ENCODE measurements around the gene WDR48. TPM values are rescaled to one million over a fixed set of nuclear protein-coding genes. Genes with fewer than 3 reads are reported as not detected.

Gene WDR48
- total RNA-seq, 1 donor from 2014 or later: 38.5 TPM

DNA sequence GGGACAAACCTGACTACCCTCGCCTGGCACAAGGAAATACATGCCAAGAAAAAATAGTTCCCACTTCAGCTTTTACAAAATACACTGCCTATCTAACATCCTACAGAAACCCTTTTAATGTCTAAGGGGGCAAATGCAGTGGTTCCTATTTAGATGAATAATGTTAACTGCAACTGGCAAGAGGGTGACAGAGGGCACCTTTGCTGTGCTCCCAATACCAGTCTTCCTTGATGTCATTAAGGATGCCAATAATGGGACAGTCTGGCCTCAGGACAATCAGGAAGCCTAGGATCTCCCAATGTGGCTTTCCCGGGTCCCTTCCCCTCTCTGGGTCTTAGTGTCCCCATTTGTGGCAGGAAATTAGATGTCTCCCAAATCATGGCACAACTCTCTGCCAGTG, 87.6 kb downstream of the WDR48 start:
- Histone ChIP-seq H3K9ac (ENCODE audit: low read length) (no peak overlapping the region), H3K9me3 (ENCODE audit: insufficient read depth, low read depth, low read length) (no peaks in the 10 kb centered on the region), H3K4me1 (ENCODE audit: insufficient read depth, low read length) (peaks cover 12% of the 10 kb centered on the region), H4K20me1 (ENCODE audit: insufficient read depth, low read length) (peaks cover 70% of the 10 kb centered on the region), H3K4me2 (ENCODE audit: low read length) (no peak overlapping the region), H3K36me3 (ENCODE audit: insufficient read depth, low read length) (peaks cover 42% of the 10 kb centered on the region), H3K79me2 (ENCODE audit: insufficient read depth, low read length) (peaks cover 51% of the 10 kb centered on the region), H3K27me3 (ENCODE audit: insufficient read depth, low read length) (no peaks in the 10 kb centered on the region), H3K27ac (ENCODE audit: low read depth, low read length) (no peak overlapping the region), H2AFZ (ENCODE audit: low read depth, low read length) (no peak overlapping the region), H3K4me3 (ENCODE audit: insufficient read depth, low read depth, low read length) (no peak overlapping the region)
- peaks cover under 1% of the 10 kb centered on the region for H3K27me3 Mint-ChIP-seq (ENCODE audit: low read depth, unreplicated experiment)
- FAIRE-seq (no peak), DNase-seq (ENCODE audit: low read depth) (no peak)
- H3K27ac Mint-ChIP-seq (ENCODE audit: unreplicated experiment): no peak overlapping the region
- TF ChIP-seq, protein P1, sequence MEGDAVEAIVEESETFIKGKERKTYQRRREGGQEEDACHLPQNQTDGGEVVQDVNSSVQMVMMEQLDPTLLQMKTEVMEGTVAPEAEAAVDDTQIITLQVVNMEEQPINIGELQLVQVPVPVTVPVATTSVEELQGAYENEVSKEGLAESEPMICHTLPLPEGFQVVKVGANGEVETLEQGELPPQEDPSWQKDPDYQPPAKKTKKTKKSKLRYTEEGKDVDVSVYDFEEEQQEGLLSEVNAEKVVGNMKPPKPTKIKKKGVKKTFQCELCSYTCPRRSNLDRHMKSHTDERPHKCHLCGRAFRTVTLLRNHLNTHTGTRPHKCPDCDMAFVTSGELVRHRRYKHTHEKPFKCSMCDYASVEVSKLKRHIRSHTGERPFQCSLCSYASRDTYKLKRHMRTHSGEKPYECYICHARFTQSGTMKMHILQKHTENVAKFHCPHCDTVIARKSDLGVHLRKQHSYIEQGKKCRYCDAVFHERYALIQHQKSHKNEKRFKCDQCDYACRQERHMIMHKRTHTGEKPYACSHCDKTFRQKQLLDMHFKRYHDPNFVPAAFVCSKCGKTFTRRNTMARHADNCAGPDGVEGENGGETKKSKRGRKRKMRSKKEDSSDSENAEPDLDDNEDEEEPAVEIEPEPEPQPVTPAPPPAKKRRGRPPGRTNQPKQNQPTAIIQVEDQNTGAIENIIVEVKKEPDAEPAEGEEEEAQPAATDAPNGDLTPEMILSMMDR (IDR thresholded peaks at IDR 0.05; ENCODE audit: insufficient read depth, low read depth, low read length): no peak
- no peak for TF ChIP-seq EZH2 (IDR thresholded peaks at IDR 0.05; ENCODE audit: insufficient read depth, low read length)
- H3K4me3 Mint-ChIP-seq (ENCODE audit: unreplicated experiment): no peak overlapping the region
- no peaks in the 10 kb centered on the region for H3K9me3 Mint-ChIP-seq (ENCODE audit: unreplicated experiment)
- H3K4me1 Mint-ChIP-seq (ENCODE audit: low read depth, unreplicated experiment): peaks cover 40% of the 10 kb centered on the region
- H3K36me3 Mint-ChIP-seq (ENCODE audit: low read depth, unreplicated experiment): peaks cover 30% of the 10 kb centered on the region

DNA sequence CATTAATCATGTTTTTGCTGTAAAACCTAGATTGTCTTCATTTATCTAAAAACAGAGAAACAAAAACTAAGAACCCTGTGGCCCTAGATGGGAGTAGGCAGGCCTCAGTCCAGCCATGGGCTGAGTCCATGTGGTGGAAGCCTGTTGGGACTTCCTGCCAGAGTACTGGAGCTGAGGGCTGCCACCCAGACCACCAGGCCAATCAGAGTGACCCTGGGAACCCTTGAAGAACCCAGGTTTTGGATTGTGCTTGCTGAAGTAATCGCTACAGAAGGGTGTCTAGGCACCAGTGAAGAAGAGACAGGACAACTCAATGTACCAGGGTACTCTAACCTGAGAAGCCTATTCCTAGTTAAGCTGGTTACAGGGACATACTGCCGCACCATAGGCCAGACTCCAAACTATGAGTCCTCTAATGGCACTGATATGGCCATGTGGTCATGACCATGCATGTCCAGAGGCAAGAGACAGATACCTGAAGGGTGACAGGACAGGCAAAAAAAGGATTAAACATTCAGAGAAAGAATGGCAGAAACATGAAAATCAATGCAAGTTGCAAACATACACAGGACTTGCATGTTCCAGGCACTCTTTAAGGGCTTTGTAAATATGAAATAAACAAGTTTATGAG, 88.6 kb downstream of the WDR48 start:
- no peaks in the 10 kb centered on the region for H3K27me3 Mint-ChIP-seq (ENCODE audit: low read depth, unreplicated experiment)
- peaks cover 80% of the 10 kb centered on the region for H4K20me1 ChIP-seq (ENCODE audit: insufficient read depth, low read length)
- no peak overlapping the region for H2AFZ ChIP-seq (ENCODE audit: low read depth, low read length)
- peaks cover 12% of the 10 kb centered on the region for H3K4me1 ChIP-seq (ENCODE audit: insufficient read depth, low read length)
- H3K9me3 ChIP-seq (ENCODE audit: insufficient read depth, low read depth, low read length): no peaks in the 10 kb centered on the region
- no peaks in the 10 kb centered on the region for H3K9me3 Mint-ChIP-seq (ENCODE audit: unreplicated experiment)
- no peaks in the 10 kb centered on the region for H3K27me3 ChIP-seq (ENCODE audit: insufficient read depth, low read length)
- H3K36me3 ChIP-seq (ENCODE audit: insufficient read depth, low read length): peaks cover 51% of the 10 kb centered on the region
- H3K27ac Mint-ChIP-seq (ENCODE audit: unreplicated experiment): peak overlapping the region; percentile 58
- DNase-seq (ENCODE audit: low read depth): no peak
- TF ChIP-seq, protein P1 (IDR thresholded peaks at IDR 0.05; ENCODE audit: insufficient read depth, low read depth, low read length): no peak
- no peak for TF ChIP-seq EZH2 (IDR thresholded peaks at IDR 0.05; ENCODE audit: insufficient read depth, low read length)
- FAIRE-seq: no peak
- no peak overlapping the region for H3K4me3 ChIP-seq (ENCODE audit: insufficient read depth, low read depth, low read length)
- no peak overlapping the region for H3K9ac ChIP-seq (ENCODE audit: low read length)
- no peak overlapping the region for H3K27ac ChIP-seq (ENCODE audit: low read depth, low read length)
- H3K36me3 Mint-ChIP-seq (ENCODE audit: low read depth, unreplicated experiment): peaks cover 35% of the 10 kb centered on the region
- H3K4me2 ChIP-seq (ENCODE audit: low read length): no peak overlapping the region
- peaks cover 49% of the 10 kb centered on the region for H3K4me1 Mint-ChIP-seq (ENCODE audit: low read depth, unreplicated experiment)
- peak overlapping the region; percentile 47 for H3K4me3 Mint-ChIP-seq (ENCODE audit: unreplicated experiment)
- peaks cover 61% of the 10 kb centered on the region for H3K79me2 ChIP-seq (ENCODE audit: insufficient read depth, low read length)

Measured in astrocyte (in vitro differentiated cells and primary cell).